GM15510 (cell line): Measurements from ENCODE around the gene TSPAN17.

Experiments used
- POLR2A ChIP-seq: IDR thresholded peaks from 3 replicates; pipeline ENCODE4 v1.6.1; 2011; ENCODE audit warnings: borderline replicate concordance; ENCODE audit not compliant: insufficient read length; ENCODE audit errors: extremely low read depth

The TSPAN17 gene

DNA sequence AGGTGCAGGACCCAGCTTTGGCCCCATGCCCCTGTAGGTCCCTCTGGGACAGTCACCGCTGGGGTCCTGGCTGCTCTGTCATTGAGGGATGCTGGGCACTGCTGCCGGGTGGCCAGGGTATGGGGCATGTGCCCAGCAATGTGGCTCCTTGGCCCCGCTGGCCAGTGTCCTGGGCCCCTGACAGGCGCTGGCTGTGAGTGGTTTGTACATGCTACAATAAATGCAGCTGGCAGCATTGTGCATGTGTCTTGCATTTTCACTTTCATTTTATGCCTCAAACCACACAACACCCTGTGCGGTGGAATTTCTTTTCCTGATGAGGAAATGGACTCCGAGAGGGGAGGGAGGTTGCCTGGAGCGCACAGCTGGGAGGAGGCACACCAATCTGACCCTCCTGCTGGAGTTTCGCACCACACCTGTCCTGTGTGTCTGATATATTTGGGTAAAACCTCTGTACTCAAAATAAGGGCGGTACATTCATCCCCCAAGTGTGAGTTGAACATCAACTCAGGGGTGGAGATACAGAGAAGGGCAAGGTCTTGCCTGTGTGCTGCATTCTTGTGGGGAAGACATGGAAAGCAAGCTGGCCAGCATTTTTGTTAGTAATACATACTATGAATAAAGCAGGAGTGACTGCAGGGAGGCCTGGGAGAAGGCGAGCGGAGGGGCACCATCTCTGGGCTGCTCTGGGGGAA is 11.7 kb downstream of the TSPAN17 start:
- no peak for TF ChIP-seq POLR2A

DNA sequence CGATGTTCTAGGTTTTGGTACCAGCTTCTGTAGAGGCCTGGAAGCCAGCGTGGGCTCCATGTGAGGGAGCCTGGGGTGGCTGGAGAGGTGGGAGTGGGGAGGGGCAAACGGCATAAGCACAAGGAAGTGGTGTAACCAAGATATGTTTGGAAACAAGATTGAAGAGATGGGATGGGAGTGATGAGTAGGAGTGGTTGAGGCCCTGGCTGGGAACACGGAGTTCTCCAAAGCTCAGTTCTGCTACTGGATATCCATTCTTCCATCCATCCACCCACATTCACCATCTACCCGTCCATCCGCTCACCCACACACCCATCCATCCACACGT is 12.2 kb downstream of the TSPAN17 start:
- no peak for TF ChIP-seq POLR2A

DNA sequence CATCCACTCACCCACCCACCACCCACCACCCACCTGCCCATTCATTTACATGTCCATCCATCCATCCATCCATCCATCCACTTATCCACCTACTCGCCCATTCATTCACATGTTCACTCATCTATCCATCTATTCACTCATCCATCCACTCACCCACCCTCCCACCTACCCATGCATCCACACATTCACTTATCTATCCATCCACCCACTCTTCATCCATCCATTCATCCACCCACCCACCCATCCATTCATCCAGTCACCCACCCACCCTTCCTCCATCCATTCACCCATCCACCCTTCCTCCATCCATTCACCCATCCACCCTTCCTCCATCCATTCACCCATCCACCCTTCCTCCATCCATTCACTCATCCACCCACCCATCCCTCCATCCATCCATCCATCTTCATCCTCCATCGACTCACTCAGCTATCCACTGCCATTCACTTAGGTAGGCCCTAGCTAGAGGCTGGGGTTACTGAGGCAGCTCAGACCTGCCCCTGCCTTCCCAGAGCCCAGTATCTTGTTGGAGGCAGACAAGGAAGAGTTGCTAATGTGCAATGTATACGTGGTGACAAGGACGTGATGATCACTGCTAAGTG is 12.7 kb downstream of the TSPAN17 start:
- TF ChIP-seq POLR2A = no peak

DNA sequence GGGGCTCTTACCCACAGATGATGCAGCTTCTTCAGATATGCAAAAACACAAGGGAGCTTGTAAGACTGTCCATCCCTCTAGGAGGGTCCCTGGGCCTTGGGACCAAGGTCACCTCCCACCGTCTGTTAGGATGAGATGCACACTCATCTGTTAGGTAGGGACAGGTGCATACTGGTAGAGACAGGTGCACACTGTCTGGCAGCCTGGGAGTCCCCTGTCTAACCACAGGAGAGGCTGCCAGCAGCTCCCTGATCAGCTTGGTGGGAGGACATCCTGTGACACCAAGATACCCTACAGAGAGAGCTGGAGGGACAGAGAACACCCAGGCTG is 13.2 kb downstream of the TSPAN17 start:
- TF ChIP-seq POLR2A = no peak

DNA sequence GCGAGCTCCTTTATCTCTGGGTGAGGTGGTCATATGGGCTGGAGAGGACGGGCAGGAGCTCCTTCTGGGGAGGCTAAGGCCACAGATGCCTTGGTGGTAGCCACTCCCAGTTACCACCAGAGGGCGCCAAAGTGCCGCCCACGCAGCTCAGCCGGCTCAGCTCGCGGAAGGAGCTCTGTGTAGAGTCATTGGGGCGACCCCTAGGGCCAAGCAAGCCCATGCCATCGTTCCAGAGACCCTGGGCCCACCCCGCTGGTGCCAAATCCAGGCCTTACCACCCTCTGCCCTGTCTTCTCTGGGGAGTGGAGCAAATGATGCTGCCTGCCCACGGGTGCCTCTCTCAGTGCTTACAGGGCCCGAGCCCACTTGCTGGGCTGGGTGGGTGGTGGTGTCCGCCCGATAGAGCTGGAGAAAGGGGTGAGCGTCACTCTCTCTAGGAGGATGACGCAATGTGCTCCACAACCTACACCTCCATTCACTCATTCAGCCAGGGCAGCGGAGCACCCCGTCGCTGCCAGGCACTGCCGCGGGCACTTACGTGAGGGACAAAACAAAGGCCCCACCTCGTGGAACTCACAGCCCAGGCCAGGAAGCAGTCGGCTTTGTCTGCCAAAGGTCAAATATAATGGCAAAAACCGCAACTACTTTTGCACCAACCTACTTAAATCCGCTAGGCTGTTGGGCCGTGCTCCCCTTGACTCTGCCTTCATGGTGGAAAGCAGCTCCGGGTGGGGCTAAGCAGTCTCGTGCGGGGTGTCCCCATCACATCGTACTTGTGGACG is 13.8 kb downstream of the TSPAN17 start:
- no peak for TF ChIP-seq POLR2A

DNA sequence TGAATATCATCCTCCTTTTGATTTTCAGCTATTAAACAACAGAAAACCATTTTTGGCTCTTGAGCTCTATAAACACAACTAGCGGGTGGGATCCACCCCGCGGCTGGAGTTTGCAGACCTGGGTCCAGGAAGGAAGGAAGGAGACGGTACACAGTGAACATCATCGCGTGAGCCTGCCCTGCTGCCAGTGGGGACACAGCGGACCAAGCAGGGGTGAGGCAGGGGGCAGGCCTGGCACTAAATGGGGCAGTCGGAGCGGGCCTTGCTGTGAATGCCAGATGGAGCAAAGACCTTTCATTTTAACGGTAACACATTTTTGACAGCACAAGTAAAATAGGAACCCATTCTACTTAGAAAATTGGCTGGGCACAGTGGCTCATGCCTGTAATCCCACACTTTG is 14.4 kb downstream of the TSPAN17 start:
- TF ChIP-seq POLR2A = no peak

DNA sequence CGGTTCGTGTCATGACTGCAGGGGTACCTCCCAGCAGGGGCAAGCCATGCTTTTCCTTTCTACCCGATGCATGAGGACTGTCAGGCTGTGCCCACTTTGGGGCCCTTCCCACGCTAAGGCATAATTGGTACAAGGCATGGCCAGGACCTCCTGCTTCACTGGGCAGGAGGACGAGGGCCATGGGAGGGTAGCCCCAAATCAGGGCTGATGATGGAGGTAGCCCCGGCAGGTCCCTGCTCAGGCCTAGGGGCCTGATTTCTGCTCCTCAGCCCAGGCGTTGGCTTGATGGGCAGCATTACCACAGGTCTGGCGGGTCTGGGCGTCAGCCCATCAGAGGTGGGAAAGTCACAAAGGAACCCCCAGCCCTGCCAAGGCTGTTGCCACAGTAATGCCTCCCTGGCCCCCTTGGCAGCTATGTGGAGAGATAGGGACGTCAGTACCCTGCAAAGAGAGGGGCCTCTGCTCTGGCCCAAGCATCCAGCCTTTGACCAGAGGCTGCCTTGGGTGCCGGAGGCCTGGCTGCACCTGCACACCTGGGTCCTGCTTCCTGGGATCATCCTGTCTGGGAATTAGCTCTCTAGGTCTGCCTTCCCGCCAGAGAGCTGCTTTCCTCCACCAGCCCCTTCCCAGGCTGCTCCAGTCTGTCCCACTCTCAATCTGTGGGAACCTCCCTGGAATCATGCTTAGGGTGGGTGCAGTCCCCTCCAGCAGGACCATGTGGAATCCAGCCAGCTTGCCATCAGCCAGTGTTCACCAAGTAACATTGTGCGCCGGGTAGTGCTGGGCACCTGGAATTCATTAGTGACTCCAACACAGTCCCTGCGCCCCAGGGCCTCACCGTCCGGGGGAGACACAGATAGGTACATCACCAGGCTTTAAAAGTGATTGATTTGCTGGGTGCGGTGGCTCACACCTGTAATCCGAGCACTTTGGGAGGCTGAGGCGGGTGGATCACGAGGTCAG is 15.4 kb downstream of the TSPAN17 start:
- TF ChIP-seq POLR2A = no peak

DNA sequence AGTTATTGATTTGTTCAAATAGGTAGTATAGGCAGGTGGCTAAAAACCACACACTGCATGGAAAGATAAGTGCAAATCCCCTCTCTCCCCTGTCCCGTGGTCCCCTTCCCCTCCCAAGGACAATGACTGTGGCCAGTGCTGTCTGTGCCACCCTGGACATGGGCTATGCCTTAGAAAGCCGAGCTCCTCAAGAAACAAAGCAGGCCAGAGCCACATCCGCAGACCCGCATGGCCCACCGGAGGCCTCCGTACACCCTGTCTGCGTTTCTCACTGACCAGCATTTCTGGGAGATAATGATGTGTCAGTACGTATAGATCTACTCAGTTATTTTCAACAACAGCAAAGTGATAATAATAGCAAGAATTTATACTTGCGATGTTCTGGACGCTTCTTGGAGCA is 16.3 kb downstream of the TSPAN17 start:
- TF ChIP-seq POLR2A = no peak

DNA sequence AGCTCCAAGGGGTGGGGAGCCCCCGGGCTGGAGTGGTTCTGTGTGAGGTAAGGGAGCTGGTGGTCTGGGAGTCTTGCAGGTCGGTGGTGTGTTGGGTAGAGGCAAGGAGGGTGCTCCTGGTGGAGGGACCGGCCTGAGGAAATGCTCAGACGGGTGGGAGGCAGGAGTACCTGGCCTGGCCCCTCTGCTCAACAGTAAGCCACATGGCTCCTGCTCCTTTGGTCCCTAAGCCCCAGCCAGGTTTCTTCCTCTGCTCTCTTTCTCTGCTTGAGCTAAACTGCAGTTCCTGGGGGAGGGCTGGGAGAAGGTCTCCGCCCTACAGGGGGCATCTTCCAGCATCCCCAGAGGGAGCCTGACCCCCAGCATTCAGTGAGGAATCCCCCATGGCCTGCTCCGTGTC is 17.2 kb downstream of the TSPAN17 start:
- TF ChIP-seq POLR2A = no peak

DNA sequence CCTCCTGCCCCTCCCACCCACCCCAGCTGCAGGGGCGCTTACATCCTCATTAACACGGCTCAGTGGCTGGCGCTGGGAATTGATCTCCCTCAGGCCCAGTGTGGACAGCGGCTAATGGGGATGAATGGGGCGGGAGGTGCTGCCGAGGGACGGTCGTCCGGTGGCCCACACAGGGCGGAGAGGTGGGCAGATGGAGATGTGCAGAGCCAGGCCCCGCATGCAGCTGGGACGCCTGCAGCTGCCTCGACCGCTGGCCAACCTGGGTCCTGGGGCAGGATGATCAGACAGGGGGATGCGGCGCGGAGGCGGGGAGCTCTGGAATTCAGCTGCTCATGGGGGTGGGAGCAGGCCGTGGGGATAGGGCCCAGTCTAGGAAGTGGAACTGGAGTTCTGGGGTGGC is 17.6 kb downstream of the TSPAN17 start:
- TF ChIP-seq POLR2A = no peak

DNA sequence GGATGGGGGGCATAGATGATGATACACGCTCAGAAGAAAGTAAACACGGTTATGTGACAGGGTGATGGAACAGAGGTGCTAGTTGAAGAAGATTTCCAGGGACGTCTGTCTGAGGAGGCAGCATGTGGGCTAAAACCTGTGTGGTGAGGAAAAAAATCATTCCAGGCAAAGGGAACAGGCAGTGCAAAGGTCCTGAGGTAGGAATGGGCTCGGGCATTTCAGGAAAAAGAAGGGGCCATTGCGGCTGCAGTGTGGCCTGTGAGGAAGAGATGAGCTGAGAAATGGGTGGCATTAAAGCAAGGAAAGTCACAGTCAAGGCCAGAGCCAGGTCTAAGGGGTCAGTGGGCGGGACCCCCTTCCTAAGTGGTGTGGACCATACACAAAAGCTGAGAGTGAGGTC is 18.2 kb downstream of the TSPAN17 start:
- TF ChIP-seq POLR2A = no peak

DNA sequence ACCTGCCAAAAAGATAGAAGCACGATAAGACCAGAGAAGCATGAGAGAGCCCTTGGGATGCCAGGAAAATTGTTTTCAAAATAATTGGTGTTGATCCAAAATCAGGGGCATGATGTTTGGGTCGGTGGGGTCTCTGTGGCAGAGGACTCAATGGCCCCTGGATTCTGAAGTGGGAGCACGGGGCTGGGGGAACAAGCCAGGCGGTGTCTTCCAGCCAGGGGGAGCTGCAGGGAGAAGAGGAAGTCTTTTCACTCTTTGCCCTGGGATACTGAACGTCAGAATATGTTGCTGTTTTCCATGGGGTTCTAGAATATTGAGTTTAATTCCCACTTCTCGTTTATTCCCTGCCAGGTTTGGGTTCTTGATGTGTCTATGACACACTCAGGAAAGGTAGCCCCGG is 20.4 kb downstream of the TSPAN17 start:
- no peak for TF ChIP-seq POLR2A

DNA sequence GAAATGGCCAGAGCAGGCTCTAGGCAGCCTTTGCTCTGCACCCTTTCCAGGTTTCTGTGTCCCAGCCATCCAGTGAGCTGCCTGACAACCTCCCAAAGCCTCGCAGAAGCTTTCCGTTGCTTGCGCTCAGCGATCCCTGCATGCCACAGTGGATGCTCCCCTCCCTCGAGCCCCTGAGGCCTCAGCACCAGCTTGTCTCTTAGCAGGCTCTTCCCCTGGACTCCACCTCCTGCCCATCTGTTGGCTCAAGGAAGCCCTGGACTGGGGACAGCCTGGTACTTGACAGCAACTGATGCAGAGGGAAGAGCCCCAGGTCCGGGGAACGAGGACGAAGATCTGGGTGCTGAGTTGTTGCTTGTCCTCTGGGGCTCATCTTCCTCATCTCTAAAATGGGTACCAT is 23.2 kb downstream of the TSPAN17 start:
- no peak for TF ChIP-seq POLR2A

DNA sequence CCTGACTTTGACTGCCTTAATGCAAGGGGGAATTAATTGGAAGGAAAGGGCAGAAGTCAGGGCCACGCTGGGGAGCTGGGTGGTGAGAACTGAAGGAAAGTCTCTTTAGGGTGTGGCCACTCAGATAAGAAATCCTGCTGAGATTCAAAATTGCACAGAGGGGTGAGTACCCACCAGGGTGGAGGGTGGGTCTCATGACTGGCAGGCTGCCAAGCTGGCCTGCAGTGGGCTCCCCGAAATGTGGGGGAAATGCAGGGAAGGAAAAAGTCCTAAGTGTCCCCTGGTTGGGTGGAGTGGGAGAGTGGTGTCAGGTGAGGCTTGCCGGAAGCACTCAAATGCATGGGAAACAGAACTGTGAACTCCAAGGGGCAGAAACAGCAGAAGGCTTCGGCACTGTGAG is 24.1 kb downstream of the TSPAN17 start:
- TF ChIP-seq POLR2A = no peak
